SK-MEL-5 (cell line): ENCODE measurements around the gene SHC4. TPM values are rescaled to one million over a fixed set of nuclear protein-coding genes. Genes with fewer than 3 reads are reported as not detected.
"Not testable (repeated sequence)": the region's sequence is repeated elsewhere in the genome, so short reads cannot be mapped to it uniquely, and the experiment has no call there.

ENCODE experiments used
- DNase-seq: peaks from one replicate; pipeline ENCODE4 v3.0.0-alpha.2; 2016; ENCODE audit warnings: low read depth, low spot score
- in situ Hi-C: cut with HindIII; loops from 2 replicates; pipeline ENCODE4 v1.10.0; 2016; ENCODE audit warnings: low sequenced_read_pairs, high pct_unique_total_duplicates, low pct_unique_long_range_greater_than_20kb
- total RNA-seq: library from RNA; depleted of rRNA; stranded (reverse); fragments of >200 nt; shearing (Covaris generic); gene quantifications from 2 replicates; pipeline ENCODE4 v1.2.3, GENCODE V29; 2014

SHC4 gene
- total RNA-seq, 1 experiment from 2014 or later, result 21.3 TPM

DNA sequence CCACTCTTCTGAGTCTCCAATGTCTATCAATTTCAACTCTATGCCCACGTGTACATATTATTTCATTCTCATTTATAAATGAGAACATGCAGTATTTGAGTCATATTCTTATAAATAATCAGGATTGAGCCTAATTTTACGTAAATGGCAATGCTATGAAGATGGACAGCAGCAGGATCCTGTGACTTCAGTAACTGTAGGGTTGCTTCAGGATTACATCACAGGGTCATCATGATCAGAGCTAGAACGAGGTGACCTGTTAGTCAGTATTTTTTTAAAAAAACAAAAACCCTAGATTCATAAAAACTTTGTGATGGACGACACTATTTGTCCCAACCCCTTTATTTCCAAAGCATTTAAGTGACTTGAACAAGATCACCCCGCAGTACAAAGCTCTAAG is 21.8 kb downstream of the SHC4 start:
- in situ Hi-C loops, result loop anchor here (10.0 kb wide), 1 partner anchor 67 kb away; the partner anchor contains the start of gene EID1
- no peak for DNase-seq

DNA sequence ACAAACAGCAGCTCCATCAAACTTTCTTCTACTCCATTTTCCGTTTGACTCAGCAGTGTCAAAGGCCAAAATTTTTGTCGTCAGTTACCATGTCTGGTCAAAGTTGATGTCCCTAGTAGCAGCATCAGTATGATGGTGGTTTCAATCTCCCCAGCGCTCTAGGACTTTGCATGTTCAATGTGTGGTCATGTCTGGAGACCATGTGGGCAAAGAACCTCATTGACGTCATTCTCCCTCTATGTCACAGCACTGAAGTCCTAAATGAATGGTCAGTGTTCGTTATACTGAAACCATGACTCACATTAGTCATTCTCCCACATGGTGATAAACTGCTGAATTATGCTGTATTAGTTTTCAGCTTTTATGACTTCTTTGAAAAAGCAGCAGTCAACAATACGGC is 23.2 kb downstream of the SHC4 start:
- peak; percentile 88 for DNase-seq
- in situ Hi-C loops, result loop anchor here (10.0 kb wide), 1 partner anchor 66 kb away; the partner anchor contains the start of gene EID1

DNA sequence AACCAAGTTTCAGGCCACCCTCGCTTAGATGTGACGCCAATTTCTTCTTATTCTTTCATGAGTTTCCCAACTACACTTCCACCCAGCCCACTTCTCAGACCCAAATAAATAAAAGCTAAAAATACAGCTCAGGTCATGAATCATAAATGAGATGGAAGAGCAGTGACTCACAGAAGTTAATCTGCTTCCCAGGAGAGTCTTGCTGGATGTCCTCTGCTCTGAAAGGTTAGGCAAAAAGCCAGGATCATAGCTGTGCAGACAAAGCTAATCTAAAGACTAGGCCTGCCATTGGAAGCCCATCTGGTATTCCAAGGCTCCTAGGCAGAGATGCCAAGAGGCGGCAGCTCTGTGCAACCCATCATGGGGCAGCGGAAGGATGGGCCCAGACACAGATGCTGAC is 24.1 kb downstream of the SHC4 start:
- no peak for DNase-seq
- in situ Hi-C loops, result loop anchor here (10.0 kb wide), 1 partner anchor 65 kb away; the partner anchor contains the start of gene EID1

DNA sequence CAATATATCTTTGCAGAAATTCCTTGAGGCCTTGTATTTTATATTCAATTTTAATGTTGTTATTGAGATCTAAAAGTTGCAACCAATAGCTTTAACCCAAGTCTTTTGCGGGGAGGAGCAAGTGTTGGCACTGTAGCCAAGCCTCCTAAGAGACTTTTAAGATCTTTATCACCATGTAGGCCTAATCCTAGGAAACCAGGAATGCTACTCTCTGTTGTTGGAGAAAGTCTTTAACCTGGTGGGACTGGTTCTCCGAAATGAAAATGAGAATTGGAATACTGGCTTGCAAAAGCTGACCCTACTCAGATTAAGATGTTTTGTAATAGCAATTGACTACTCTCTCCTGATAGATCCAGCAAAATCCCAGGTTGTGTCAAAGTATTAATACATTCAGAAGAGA is 25.8 kb downstream of the SHC4 start:
- no peak for DNase-seq
- in situ Hi-C loops, result no loop called here

DNA sequence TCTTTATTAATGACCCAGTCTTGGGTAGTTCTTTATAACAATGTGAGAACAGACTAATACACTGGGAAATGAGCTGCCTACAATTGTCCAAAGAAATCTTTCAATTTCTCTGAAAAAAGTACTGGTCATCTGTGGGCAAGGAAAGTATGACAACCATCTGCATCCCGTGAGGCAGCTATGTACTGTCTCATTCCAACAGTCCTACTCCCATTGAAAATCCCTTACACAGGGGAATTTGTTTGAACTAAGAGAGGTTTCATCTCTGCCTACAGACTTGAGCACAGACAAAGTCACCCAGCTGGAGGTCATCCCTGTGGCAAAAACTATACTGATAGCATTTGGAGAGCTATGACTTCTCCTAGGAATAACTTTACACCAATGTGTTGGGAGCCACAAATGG is 27.1 kb downstream of the SHC4 start:
- DNase-seq, result peak; percentile 50
- in situ Hi-C loops, result no loop called here

DNA sequence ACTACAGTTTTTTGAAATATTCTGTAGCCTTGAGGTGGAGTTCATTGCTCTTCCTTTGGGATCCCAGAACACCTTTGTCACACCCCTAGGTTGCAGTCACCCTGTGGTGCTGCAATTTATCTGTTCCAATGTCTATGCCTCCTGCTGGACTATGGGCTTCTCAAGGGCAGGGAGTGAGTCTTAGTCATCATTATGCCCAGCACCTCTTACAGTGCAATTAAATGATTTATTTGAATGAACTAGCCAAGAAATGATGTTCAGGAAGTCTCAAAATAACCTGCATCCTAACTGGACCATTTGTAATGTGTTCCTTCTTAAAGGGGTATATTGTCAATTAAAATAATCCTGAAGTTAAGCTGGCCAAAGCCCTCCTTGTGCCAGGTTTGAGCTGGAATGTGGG is 28.5 kb downstream of the SHC4 start:
- in situ Hi-C loops, result no loop called here
- DNase-seq, result no peak

DNA sequence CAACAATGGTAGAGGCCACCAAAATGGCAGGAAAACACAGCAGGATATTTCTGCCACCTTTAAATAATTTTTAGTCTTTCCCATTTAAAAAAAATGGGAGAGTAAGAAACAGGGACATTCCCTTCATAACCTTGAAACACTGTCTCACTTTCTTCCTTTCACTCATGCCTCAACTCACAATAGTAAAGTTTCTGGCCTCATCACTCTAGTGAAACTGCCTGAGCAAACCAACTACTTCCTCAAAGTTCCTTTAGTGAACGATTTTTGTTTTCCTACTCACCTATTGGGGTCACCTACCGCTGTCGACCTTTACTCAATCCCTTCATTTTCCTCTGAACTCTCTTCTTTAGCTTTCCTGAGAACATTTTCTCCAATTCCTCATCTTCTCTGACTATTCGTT is 33.0 kb downstream of the SHC4 start:
- DNase-seq, result no peak
- in situ Hi-C loops, result no loop called here

DNA sequence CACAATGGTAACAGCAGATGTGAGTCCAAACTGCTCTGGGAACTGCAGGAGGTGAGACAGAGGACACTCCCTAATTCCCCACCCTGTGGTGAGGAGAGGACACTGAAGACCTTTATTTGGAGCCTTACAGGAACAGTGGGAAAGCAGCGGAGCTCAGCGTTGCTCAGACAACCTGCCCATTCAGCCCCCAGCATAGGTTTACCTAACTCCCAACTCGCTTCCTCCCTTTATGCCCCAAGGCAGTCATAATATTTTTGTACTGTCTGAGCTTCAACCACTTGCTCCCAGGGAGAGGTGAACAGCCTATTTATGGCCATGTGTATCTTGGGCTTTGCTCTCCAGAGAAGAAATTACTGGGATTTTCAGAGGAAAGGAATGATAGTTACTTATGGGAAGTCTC is 34.1 kb downstream of the SHC4 start:
- peak; percentile 77 for DNase-seq
- in situ Hi-C loops, result no loop called here

DNA sequence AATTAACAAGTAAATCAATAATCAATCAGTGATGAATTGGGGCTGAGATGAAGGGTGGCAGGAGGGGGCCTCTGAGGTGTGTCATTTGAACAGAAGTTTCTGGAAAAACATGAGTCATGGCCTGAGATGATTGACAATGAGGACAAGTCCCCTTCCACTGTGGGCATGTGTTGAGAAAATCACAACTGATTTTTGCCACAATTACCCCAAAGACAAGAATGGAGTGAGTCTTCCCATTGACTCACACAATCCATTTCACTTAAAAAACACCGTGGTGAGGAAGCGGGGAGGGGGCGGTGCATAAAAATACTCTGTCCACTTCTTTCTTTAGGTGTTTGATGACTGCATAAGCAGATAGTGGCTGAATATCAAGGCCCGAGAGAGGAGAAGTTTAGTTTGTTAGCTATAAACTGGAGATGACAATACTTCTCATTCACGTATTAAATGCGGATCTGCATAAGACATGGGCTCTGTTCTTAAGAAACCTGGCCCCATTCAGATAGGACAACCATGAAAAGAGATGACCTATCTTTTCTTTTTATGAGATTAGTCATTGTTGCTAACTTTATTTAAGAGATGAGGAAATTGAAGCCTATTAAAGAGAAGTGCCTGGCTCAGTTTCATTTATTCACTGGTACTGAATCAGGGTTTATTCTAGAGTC is 34.7 kb downstream of the SHC4 start:
- in situ Hi-C loops, result no loop called here
- DNase-seq, result no peak

DNA sequence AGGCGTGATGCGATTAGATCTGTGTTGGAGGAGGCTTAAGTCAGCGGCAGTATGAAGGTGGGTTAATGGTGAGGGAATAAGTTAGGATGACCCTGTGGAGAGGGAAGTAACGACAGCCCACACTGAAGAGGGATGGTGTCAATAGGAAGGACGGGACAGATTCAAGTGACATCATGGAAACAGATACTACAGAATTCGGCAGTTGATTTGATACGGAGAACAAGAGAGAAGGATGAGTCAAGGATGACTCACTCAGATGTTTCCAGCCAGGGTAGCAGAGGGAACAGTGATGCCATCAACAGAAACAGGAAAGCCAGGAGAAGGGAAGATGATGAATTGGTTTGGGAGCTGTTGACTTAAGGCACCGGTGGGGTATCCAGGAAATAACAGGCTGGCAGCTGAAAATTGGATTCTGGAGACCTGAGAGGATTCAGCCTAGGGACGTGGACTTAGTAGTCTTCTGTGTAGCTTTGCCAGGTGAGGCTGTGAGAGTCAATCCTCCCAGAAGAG is 38.0 kb downstream of the SHC4 start:
- in situ Hi-C loops, result no loop called here
- DNase-seq, result peak; percentile 34

DNA sequence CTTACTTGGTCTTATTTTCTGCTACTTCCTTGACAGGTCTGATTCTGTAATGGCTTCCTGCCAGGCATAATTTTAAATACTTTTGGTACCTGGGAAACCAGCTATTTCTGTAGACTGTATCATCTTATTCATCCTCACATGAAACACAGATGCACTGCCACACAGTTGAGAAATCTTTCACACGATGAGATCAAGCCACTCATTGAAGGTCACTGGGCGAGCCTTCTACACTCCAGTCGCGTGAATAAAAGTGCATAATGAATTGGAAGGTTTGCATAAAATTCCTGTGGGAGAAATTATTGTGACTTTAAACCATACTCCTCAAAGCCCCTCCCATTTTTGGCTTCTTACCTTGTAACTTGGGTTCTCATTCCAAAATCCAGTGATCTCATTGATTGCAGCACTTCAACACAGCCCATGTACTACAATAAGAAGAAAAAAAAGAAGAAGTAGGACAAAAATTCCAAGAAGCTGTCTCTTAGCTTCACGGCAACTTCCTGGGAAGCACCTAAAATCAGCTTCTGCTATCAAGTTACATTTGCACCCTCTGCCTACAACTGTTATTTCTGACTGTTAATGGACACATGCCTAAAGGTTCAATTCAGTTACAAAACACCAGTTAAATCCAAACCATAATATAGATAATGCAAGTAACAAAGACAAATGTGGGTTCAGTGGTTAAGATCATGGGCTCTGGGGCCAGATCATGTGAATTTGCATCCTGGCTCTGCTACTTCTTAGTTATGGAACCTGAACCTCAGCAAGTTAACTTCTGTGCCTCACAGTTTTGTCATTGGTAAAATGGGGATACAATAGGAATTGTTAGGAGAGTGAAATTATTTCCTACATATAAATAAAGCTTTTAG is 39.0 kb downstream of the SHC4 start:
- DNase-seq, result no peak
- in situ Hi-C loops, result no loop called here

DNA sequence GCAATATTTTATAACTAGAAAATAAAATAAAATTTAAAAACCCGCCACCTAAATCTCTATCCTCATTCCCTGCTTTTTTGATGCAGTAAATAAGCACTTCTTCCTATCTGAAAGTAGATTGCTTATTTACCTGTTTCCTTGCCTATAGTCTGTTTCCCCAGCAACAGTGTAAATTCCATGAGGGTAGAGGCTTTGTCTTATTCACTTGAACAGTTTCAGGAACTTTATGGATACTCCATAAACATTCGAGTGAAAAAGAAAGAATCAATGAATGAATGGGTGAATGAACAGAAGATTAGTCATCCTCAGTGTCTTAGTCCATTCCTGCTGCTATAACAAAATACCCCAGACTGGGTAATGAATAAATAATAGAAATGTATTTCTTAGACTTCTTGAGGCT is 41.7 kb downstream of the SHC4 start:
- no peak for DNase-seq
- in situ Hi-C loops, result no loop called here

DNA sequence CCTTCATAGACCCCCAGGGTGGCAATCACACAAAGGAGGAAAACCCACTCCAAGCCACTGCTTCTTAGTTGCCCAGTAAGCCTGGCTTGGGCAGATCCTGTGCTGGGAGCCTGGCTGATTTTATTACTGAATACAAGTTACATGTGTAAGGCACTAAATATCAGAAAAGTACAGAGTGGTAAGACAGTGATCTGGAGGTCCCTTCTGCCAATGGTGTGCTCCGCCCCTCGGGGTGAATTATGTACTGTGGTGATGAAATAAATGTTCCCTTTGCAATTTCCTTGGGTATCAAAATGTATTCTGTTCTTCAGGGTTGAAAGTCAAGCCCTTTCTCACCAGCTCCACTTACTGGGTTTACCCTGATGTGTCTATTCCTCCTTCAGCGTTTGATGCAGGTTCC is 47.0 kb downstream of the SHC4 start:
- in situ Hi-C loops, result no loop called here
- DNase-seq, result no peak

DNA sequence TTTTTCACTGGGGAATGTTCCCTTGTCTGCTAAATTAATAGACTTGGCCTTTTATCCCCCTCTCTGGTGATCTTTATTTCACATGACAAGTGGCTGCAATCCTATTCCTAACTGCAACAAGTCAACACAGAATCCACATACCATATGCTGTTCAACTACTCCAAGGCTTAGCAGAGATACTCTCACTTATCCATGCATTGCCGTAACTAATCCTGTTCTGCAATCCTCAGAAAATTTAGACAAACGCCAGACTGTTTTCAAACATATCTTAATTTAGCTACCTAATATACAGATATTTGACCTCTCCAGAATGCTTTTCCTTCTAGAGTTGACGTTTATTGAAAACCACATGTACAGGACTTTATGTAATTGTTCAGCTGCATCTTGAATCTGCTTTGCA is 47.9 kb downstream of the SHC4 start:
- in situ Hi-C loops, result no loop called here
- DNase-seq, result no peak

DNA sequence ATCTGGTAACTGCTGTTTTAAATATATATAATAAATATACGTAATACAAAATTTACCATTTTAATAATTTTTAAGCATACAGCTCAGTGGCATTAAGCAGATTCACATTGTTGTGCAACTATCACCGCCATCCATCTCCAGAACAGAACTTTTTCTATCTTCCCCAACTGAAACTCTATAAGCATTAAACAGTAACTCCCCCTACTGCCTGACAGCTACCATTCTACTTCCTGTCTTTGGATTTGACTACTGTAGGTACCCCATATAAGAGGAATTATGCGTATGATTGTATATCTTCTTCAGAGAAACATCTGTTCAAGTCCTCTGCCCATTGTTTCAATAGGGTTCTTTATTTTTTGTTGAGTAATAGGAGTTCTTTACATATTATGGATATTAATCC is 49.0 kb downstream of the SHC4 start:
- in situ Hi-C loops, result no loop called here
- peak; percentile 27 for DNase-seq

DNA sequence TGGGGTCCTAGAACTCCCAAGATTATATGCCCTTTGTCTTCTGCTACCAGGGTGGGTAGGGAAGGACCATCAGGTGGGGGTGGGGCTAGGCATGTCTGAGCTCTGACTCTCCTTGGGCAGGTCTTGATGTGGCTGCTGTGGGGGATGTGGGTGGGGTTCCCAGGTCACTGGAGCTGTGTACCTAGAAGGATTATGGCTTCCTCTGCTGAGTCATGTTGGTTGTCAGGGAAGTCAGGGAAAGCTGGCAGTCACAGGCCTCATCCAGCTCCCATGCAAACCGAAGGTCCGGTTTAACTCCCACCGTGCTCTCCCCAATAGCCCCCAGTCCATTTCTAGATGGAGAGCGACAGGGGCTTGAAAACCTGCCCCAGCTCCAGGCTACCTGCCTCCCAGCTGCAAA is 50.6 kb downstream of the SHC4 start:
- DNase-seq, result no peak
- in situ Hi-C loops, result no loop called here

DNA sequence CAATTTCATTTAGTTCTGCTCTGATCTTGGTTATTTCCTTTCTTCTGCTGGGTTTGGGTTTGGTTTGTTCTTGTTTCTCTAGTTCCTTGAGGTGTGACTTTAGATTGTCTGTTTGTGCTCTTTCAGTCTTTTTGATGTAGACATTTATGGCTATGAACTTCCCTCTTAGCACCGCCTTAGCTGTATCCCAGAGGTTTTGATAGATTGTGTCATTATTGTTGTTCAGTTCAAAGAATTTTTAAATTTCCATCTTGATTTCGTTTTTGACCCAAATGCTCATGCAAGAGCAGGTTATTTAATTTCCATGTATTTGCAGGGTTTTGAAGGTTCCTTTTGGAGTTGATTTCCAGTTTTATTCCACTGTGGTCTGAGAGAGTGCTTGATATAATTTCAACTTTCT is 53.2 kb downstream of the SHC4 start:
- DNase-seq, in situ Hi-C loops: not testable (repeated sequence)

DNA sequence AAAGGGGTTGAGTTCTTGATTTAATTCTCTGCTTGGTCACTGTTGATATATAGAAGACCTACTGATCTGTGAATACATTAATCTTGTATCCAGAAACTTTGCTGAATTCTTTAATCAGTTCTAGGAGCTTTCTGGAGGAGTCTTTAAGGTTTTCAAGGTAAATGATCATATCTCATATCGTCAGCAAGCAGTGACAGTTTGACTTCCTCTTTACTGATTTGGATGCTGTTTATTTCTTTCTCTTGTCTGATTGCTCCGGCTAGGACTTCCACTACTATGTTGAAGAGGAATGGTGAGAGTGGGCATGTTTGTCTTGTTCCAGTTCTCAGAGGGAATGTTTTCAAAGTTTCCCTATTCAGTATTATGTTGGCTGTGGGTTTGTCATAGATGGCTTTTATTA is 54.4 kb downstream of the SHC4 start:
- DNase-seq, in situ Hi-C loops: not testable (repeated sequence)

DNA sequence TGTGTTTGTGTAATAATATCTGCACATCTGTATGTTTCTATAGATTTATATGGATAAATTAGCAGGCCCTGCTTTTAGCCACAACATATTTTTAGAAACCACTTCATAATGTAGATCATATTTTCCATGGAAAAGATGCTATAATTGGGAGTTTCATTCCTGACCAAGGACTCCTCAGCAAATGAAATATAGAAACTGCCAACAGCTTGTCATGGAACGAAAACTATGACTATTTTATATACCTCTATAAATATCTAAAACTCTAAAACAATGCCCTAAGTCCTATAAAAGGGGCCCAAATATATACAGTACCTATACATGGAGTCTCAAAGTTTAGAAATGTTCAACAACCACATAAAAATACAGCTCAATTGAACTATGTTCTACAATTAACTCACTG is 57.9 kb downstream of the SHC4 start:
- DNase-seq, result no peak
- in situ Hi-C loops, result no loop called here
